H1 (cell line): ENCODE results near the gene VWA3B. TPM values are rescaled to one million over a fixed set of nuclear protein-coding genes. Genes with fewer than 3 reads are reported as not detected.

ENCODE experiments used
- CBX5 ChIP-seq: fragments of 300-800, 300-1000 bp; sonication (generic); IDR thresholded peaks from 2 replicates; pipeline ENCODE4 v1.7.1; 2016; ENCODE audit warnings: antibody characterized with exemption, low read length, low read depth
- CHD1 ChIP-seq: IDR thresholded peaks from 2 replicates; pipeline ENCODE4 v1.6.1; 2012; ENCODE audit warnings: low read depth, low read length, improper control_type of control experiment
- CHD7 ChIP-seq: fragments of 300-600 bp; sonication (generic); IDR thresholded peaks from 2 replicates; pipeline ENCODE4 v1.7.1; 2012; ENCODE audit warnings: low read length, moderate library complexity, mild to moderate bottlenecking, inconsistent platforms; ENCODE audit not compliant: insufficient replicate concordance
- CTBP2 ChIP-seq: IDR thresholded peaks from 2 replicates; pipeline ENCODE4 v1.7.0; 2011; ENCODE audit warnings: borderline replicate concordance, mild to moderate bottlenecking, moderate library complexity, mixed read lengths, low read length; ENCODE audit not compliant: insufficient read depth, insufficient read length
- EP300 ChIP-seq, 2 experiments: IDR thresholded peaks; 1 replicate in 1 of 2; 2 replicates in 1 of 2; pipeline ENCODE4 v1.6.1; 2011 to 2012; ENCODE audit warnings: low read depth in 2 of 2, low read length in 2 of 2, mild to moderate bottlenecking in 2 of 2, borderline replicate concordance in 1 of 2, inconsistent platforms in 1 of 2, moderate library complexity in 1 of 2
- RFX5 ChIP-seq: IDR thresholded peaks from 2 replicates; pipeline ENCODE4 v1.6.1; 2011; ENCODE audit warnings: low read depth, low read length, improper control_type of control experiment, borderline replicate concordance
- RNF2 ChIP-seq: fragments of 200-900, 300-1000 bp; sonication (generic); IDR thresholded peaks from 2 replicates; pipeline ENCODE4 v1.7.1; 2016; ENCODE audit warnings: borderline replicate concordance, low read depth, mild to moderate bottlenecking, antibody characterized with exemption, low read length; ENCODE audit not compliant: poor library complexity, severe bottlenecking; ENCODE audit errors: missing control alignments
- polyA plus RNA-seq, 7 experiments: library from polyadenylated mRNA; depleted of rRNA in 3 of 7; stranded (reverse) in 5 of 7; unstranded in 2 of 7; fragments of >200 nt in 5 of 7; fragments of 200-250 nt in 2 of 7; gene quantifications; 1 replicate in 5 of 7; 2 replicates in 1 of 7; 4 replicates in 1 of 7; pipeline versions ENCODE4 v1.2.1 to v1.2.3, GENCODE V29; 2011 to 2013; ENCODE audit warnings: missing spikeins in 2 of 7, mixed read lengths in 2 of 7
- total RNA-seq: library from RNA; stranded (reverse); fragmentation: NEBNext Ultra II Directional; extraction: Animal tissue kit (Norgen Biotek cat#: 25700); gene quantifications from 2 replicates; pipeline ENCODE4 v1.2.1, GENCODE V29; 2021
- TF ChIP-seq, protein P1 (sequence below), 3 experiments: IDR thresholded peaks; 1 replicate in 2 of 3; 2 replicates in 1 of 3; pipeline versions ENCODE4 v1.5.1 to v1.6.1; 2011; ENCODE audit warnings: low read length in 3 of 3, mild to moderate bottlenecking in 3 of 3, inconsistent platforms in 2 of 3, low read depth in 1 of 3, moderate library complexity in 1 of 3; ENCODE audit not compliant: insufficient read depth in 1 of 3; ENCODE audit errors: control extremely low read depth in 1 of 3

VWA3B gene
- total and polyA plus RNA-seq, 2 of the 8 experiments (the other 6 are each of a cell fraction or from before 2014, with no cell fraction given): not detected

DNA sequence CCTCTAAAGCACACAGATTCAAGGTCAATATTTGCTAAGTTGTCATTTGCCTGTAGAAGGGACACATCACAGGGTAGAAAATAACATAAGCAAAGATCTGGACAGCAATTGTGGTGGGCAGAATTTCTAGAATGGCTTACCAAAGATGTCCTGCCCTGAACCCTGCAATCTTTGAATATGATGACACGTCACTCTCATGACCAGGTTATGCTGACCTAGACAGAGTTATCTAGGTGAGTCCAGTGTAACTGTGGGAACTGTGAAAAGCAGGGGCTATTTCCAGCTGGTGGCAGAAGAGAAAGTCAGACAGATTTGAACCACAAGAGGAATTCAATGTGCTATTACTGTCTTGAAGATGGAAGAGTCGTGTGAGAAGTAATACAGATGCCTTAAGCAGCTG, 147.0 kb downstream of the VWA3B start (continued):
- TF ChIP-seq CHD7 (no peak), CTBP2 (no peak), CBX5 (no peak), EP300 (IDR thresholded peaks at IDR 0.05; ENCODE audit: borderline replicate concordance in 1 of 2, low read depth in 2 of 2, low read length in 2 of 2) (no peak), RFX5 (no peak), RNF2 (no peak), CHD1 (no peak)
- TF ChIP-seq, protein P1, sequence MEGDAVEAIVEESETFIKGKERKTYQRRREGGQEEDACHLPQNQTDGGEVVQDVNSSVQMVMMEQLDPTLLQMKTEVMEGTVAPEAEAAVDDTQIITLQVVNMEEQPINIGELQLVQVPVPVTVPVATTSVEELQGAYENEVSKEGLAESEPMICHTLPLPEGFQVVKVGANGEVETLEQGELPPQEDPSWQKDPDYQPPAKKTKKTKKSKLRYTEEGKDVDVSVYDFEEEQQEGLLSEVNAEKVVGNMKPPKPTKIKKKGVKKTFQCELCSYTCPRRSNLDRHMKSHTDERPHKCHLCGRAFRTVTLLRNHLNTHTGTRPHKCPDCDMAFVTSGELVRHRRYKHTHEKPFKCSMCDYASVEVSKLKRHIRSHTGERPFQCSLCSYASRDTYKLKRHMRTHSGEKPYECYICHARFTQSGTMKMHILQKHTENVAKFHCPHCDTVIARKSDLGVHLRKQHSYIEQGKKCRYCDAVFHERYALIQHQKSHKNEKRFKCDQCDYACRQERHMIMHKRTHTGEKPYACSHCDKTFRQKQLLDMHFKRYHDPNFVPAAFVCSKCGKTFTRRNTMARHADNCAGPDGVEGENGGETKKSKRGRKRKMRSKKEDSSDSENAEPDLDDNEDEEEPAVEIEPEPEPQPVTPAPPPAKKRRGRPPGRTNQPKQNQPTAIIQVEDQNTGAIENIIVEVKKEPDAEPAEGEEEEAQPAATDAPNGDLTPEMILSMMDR (IDR thresholded peaks at IDR 0.05; ENCODE audit: control extremely low read depth in 1 of 3, insufficient read depth in 1 of 3, low read depth in 1 of 3, low read length in 3 of 3): no peak
